HL-60 (cell line): ENCODE results near the gene AVP.

Experiments
- CTCF ChIP-seq: IDR thresholded peaks from one replicate; pipeline ENCODE4 v1.5.1; 2011; ENCODE audit warnings: low read length, control low read depth, inconsistent platforms; ENCODE audit not compliant: insufficient read depth
- POLR2AphosphoS5 ChIP-seq: IDR thresholded peaks from 2 replicates; pipeline ENCODE4 v1.6.1; 2012; ENCODE audit warnings: low read depth
- SPI1 ChIP-seq: IDR thresholded peaks from 2 replicates; pipeline ENCODE4 v1.6.1; 2012; ENCODE audit warnings: low read depth, mild to moderate bottlenecking, borderline replicate concordance

- no peak for TF ChIP-seq POLR2AphosphoS5
- no peak for TF ChIP-seq CTCF
- TF ChIP-seq SPI1 = no peak
Observed at GRCh38 chr20:3071610-3072529, 12.7 kb downstream of the AVP start, which contains the start of gene OXT.
